SK-N-SH treated with all-trans-retinoic acid at 6 μM for 48 hours (cell line): ENCODE results near the gene ATP8A2.

Experiments used
- ATAC-seq: fragments of 200-7000 bp; cut with Tn5 transposase; 3 replicates; pipeline ENCODE4 v1.9.1; 2020; ENCODE audit warnings: mild to moderate bottlenecking, moderate library complexity
- BACH2 ChIP-seq: fragments of 250-450 bp; sonication (Bioruptor Pico); IDR thresholded peaks from 2 replicates; pipeline ENCODE4 v1.9.0; 2021; ENCODE audit warnings: mild to moderate bottlenecking, borderline replicate concordance
- CSDC2 ChIP-seq: fragments of 250-450 bp; sonication (Bioruptor Pico); IDR thresholded peaks from 2 replicates; pipeline ENCODE4 v1.5.0; 2020; ENCODE audit warnings: mild to moderate bottlenecking, moderate library complexity
- ESRRG ChIP-seq: fragments of 250-450 bp; sonication (Bioruptor Pico); IDR thresholded peaks from 2 replicates; pipeline ENCODE4 v1.6.1; 2021; ENCODE audit warnings: mild to moderate bottlenecking
- GLIS3 ChIP-seq: fragments of 250-450 bp; sonication (Bioruptor Pico); IDR thresholded peaks from 2 replicates; pipeline ENCODE4 v1.5.0; 2020; ENCODE audit warnings: mild to moderate bottlenecking, moderate library complexity
- ISL1 ChIP-seq: fragments of 250-450 bp; sonication (Bioruptor Pico); IDR thresholded peaks from 2 replicates; pipeline ENCODE4 v2.1.2; 2022; ENCODE audit warnings: mild to moderate bottlenecking, moderate library complexity
- OSR1 ChIP-seq: fragments of 250-450 bp; sonication (Bioruptor Pico); IDR thresholded peaks from 2 replicates; pipeline ENCODE4 v1.8.0; 2022; ENCODE audit warnings: moderate library complexity, mild to moderate bottlenecking, inconsistent platforms
- PPARA ChIP-seq: fragments of 250-450 bp; sonication (Bioruptor Pico); IDR thresholded peaks from 2 replicates; pipeline ENCODE4 v1.5.0; 2020; ENCODE audit warnings: mild to moderate bottlenecking, borderline replicate concordance
- RARB ChIP-seq: fragments of 250-450 bp; sonication (Bioruptor Pico); IDR thresholded peaks from 2 replicates; pipeline ENCODE4 v1.8.0; 2021; ENCODE audit warnings: mild to moderate bottlenecking, moderate library complexity
- SNAI2 ChIP-seq: fragments of 250-450 bp; sonication (Bioruptor Pico); IDR thresholded peaks from 2 replicates; pipeline ENCODE4 v1.5.0; 2020; ENCODE audit warnings: mild to moderate bottlenecking, moderate library complexity
- TCF4 ChIP-seq: fragments of 250-450 bp; sonication (Bioruptor Pico); IDR thresholded peaks from 2 replicates; pipeline ENCODE4 v1.8.0; 2021; ENCODE audit warnings: mild to moderate bottlenecking, moderate library complexity, borderline replicate concordance
- TOX ChIP-seq: fragments of 250-450 bp; sonication (Bioruptor Pico); IDR thresholded peaks from 2 replicates; pipeline ENCODE4 v1.8.0; 2021; ENCODE audit warnings: mild to moderate bottlenecking, moderate library complexity, borderline replicate concordance
- ZC3H10 ChIP-seq: fragments of 250-450 bp; sonication (Bioruptor Pico); IDR thresholded peaks from 2 replicates; pipeline ENCODE4 v1.5.1; 2021; ENCODE audit warnings: mild to moderate bottlenecking, moderate library complexity
- ZFP3 ChIP-seq: fragments of 250-450 bp; sonication (Bioruptor Pico); IDR thresholded peaks from 2 replicates; pipeline ENCODE4 v1.5.0; 2020; ENCODE audit warnings: mild to moderate bottlenecking, moderate library complexity
- ZNF565 ChIP-seq: fragments of 450-650 bp; formaldehyde crosslinking; conservative IDR thresholded peaks from 2 replicates; pipeline ENCODE4 v1.5.0; 2020; ENCODE audit warnings: low read depth, mild to moderate bottlenecking, moderate library complexity
- ZNF70 ChIP-seq: fragments of 450-650 bp; formaldehyde crosslinking; IDR thresholded peaks from 2 replicates; pipeline ENCODE4 v1.5.0; 2020; ENCODE audit warnings: mild to moderate bottlenecking, moderate library complexity
- TF ChIP-seq, protein P1 (sequence below): fragments of 250-450 bp; sonication (Bioruptor Pico); IDR thresholded peaks from 2 replicates; pipeline ENCODE4 v1.5.1; 2020; ENCODE audit warnings: low read depth, mild to moderate bottlenecking, moderate library complexity
- TF ChIP-seq, protein P2 (sequence below): fragments of 250-450 bp; sonication (Bioruptor Pico); IDR thresholded peaks from 2 replicates; pipeline ENCODE4 v1.8.0; 2021; ENCODE audit warnings: low read depth, mild to moderate bottlenecking, moderate library complexity, borderline replicate concordance
- TF ChIP-seq, protein P3 (sequence below): fragments of 250-450 bp; sonication (Bioruptor Pico); IDR thresholded peaks from 2 replicates; pipeline ENCODE4 v1.5.0; 2020; ENCODE audit warnings: mild to moderate bottlenecking, moderate library complexity
- TF ChIP-seq, protein P4 (sequence below): fragments of 250-450 bp; sonication (Bioruptor Pico); IDR thresholded peaks from 2 replicates; pipeline ENCODE4 v1.5.1; 2021; ENCODE audit warnings: mild to moderate bottlenecking, moderate library complexity
- TF ChIP-seq, protein P5 (sequence below): fragments of 250-450 bp; sonication (Bioruptor Pico); IDR thresholded peaks from 2 replicates; pipeline ENCODE4 v1.8.0; 2020; ENCODE audit warnings: mild to moderate bottlenecking, moderate library complexity, borderline replicate concordance

ATP8A2 gene

DNA sequence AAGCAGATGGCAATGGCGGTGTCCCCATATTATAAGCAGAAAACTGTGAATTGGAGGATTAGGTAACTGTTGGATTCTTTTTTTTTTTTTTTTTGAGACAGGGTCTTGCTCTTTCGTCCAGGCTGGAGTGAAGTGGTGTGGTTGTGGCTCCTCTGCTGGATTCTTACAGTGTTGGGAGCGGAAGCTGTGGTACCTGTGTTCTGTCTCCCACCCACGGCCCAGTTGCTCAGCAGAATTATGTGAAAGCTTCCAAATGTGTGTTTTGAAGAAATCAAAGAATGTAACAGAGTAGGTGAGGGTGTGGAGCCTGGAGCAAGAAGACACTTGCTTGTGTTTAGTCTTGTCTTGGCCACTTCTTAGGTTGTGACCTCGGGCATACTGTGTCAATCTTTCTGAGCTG lies 384.5 kb downstream of the ATP8A2 start (continued):
- TF ChIP-seq, protein P1, sequence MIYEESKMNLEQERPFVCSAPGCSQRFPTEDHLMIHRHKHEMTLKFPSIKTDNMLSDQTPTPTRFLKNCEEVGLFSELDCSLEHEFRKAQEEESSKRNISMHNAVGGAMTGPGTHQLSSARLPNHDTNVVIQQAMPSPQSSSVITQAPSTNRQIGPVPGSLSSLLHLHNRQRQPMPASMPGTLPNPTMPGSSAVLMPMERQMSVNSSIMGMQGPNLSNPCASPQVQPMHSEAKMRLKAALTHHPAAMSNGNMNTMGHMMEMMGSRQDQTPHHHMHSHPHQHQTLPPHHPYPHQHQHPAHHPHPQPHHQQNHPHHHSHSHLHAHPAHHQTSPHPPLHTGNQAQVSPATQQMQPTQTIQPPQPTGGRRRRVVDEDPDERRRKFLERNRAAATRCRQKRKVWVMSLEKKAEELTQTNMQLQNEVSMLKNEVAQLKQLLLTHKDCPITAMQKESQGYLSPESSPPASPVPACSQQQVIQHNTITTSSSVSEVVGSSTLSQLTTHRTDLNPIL: no peak
- TF ChIP-seq, protein P2, sequence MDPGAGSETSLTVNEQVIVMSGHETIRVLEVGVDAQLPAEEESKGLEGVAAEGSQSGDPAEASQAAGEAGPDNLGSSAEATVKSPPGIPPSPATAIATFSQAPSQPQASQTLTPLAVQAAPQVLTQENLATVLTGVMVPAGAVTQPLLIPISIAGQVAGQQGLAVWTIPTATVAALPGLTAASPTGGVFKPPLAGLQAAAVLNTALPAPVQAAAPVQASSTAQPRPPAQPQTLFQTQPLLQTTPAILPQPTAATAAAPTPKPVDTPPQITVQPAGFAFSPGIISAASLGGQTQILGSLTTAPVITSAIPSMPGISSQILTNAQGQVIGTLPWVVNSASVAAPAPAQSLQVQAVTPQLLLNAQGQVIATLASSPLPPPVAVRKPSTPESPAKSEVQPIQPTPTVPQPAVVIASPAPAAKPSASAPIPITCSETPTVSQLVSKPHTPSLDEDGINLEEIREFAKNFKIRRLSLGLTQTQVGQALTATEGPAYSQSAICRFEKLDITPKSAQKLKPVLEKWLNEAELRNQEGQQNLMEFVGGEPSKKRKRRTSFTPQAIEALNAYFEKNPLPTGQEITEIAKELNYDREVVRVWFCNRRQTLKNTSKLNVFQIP (CRISPR knock-in tag): no peak
- no peak for TF ChIP-seq RARB (CRISPR knock-in tag)
- no peak for TF ChIP-seq ISL1 (CRISPR knock-in tag)
- TF ChIP-seq OSR1 (CRISPR knock-in tag): no peak
- TF ChIP-seq BACH2 (CRISPR knock-in tag): no peak
- no peak for TF ChIP-seq SNAI2
- TF ChIP-seq, all 23 proteins: peak for 0

DNA sequence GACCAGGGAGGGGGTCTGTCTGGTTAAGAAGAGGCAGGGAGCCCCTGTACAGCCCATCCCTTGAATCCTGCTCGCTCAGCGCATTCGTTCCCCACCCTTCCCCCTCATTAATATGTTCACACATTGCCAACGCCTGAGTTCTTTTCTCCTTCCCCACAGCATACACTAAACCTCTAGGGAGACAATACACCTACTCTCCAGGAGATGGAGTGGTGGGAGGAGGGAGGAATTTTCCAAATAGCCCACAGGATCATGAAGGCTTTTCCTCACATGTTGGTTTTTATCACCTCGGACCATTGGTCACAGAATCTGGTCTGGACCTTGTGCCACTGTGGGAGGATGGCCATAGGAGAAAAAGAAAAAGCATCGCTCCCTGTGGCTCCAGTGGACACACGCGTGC lies 385.1 kb downstream of the ATP8A2 start:
- ATAC-seq: no peak
- no peak for TF ChIP-seq TCF4
- TF ChIP-seq, protein P3, sequence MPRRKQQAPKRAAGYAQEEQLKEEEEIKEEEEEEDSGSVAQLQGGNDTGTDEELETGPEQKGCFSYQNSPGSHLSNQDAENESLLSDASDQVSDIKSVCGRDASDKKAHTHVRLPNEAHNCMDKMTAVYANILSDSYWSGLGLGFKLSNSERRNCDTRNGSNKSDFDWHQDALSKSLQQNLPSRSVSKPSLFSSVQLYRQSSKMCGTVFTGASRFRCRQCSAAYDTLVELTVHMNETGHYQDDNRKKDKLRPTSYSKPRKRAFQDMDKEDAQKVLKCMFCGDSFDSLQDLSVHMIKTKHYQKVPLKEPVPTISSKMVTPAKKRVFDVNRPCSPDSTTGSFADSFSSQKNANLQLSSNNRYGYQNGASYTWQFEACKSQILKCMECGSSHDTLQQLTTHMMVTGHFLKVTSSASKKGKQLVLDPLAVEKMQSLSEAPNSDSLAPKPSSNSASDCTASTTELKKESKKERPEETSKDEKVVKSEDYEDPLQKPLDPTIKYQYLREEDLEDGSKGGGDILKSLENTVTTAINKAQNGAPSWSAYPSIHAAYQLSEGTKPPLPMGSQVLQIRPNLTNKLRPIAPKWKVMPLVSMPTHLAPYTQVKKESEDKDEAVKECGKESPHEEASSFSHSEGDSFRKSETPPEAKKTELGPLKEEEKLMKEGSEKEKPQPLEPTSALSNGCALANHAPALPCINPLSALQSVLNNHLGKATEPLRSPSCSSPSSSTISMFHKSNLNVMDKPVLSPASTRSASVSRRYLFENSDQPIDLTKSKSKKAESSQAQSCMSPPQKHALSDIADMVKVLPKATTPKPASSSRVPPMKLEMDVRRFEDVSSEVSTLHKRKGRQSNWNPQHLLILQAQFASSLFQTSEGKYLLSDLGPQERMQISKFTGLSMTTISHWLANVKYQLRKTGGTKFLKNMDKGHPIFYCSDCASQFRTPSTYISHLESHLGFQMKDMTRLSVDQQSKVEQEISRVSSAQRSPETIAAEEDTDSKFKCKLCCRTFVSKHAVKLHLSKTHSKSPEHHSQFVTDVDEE: no peak
- no peak for TF ChIP-seq GLIS3 (CRISPR knock-in tag)
- TF ChIP-seq ESRRG: no peak
- no peak for TF ChIP-seq SNAI2
- TF ChIP-seq PPARA (CRISPR knock-in tag): no peak
- TF ChIP-seq, protein P2 (CRISPR knock-in tag): no peak
- TF ChIP-seq, protein P4, sequence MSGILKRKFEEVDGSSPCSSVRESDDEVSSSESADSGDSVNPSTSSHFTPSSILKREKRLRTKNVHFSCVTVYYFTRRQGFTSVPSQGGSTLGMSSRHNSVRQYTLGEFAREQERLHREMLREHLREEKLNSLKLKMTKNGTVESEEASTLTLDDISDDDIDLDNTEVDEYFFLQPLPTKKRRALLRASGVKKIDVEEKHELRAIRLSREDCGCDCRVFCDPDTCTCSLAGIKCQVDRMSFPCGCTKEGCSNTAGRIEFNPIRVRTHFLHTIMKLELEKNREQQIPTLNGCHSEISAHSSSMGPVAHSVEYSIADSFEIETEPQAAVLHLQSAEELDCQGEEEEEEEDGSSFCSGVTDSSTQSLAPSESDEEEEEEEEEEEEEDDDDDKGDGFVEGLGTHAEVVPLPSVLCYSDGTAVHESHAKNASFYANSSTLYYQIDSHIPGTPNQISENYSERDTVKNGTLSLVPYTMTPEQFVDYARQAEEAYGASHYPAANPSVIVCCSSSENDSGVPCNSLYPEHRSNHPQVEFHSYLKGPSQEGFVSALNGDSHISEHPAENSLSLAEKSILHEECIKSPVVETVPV (CRISPR knock-in tag): no peak
- no peak for TF ChIP-seq ZNF565 (CRISPR knock-in tag)
- no peak for TF ChIP-seq BACH2 (CRISPR knock-in tag)
- TF ChIP-seq ISL1 (CRISPR knock-in tag): no peak
- TF ChIP-seq, protein P5, sequence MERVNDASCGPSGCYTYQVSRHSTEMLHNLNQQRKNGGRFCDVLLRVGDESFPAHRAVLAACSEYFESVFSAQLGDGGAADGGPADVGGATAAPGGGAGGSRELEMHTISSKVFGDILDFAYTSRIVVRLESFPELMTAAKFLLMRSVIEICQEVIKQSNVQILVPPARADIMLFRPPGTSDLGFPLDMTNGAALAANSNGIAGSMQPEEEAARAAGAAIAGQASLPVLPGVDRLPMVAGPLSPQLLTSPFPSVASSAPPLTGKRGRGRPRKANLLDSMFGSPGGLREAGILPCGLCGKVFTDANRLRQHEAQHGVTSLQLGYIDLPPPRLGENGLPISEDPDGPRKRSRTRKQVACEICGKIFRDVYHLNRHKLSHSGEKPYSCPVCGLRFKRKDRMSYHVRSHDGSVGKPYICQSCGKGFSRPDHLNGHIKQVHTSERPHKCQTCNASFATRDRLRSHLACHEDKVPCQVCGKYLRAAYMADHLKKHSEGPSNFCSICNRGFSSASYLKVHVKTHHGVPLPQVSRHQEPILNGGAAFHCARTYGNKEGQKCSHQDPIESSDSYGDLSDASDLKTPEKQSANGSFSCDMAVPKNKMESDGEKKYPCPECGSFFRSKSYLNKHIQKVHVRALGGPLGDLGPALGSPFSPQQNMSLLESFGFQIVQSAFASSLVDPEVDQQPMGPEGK (CRISPR knock-in tag): no peak
- no peak for TF ChIP-seq TOX
- TF ChIP-seq ZC3H10 (CRISPR knock-in tag): no peak
- TF ChIP-seq CSDC2 (CRISPR knock-in tag): no peak
- TF ChIP-seq, protein P1: no peak
- TF ChIP-seq ZNF70 (CRISPR knock-in tag): no peak
- no peak for TF ChIP-seq OSR1 (CRISPR knock-in tag)
- no peak for TF ChIP-seq ZFP3
